Vagina (tissue), 2 donors: ENCODE measurements around the gene PKIB.

ENCODE experiments used
- POLR2A ChIP-seq, 2 donors: fragments of 450-650 bp; IDR thresholded peaks; one replicate each; pipeline ENCODE4 v1.6.1; 2017; ENCODE audit warnings: antibody characterized with exemption in 2 of 2, mild to moderate bottlenecking in 2 of 2, moderate library complexity in 2 of 2
- POLR2AphosphoS5 ChIP-seq, 2 donors: sonication (generic); formaldehyde crosslinking; IDR thresholded peaks; one replicate each; pipeline ENCODE4 v1.9.0; 2017; ENCODE audit warnings: antibody characterized with exemption in 2 of 2, mild to moderate bottlenecking in 2 of 2, low read depth in 1 of 2; ENCODE audit not compliant: insufficient read depth in 1 of 2
- TF ChIP-seq, protein P1 (sequence below), 3 experiments: fragments of 450-650 bp in 2 of 3; fragments of 200-600 bp in 1 of 3; sonication (generic) in 1 of 3; IDR thresholded peaks; one replicate each; pipeline ENCODE4 v1.5.1; 2017 to 2019; ENCODE audit warnings: antibody characterized with exemption in 3 of 3, mild to moderate bottlenecking in 2 of 3, moderate library complexity in 2 of 3

DNA sequence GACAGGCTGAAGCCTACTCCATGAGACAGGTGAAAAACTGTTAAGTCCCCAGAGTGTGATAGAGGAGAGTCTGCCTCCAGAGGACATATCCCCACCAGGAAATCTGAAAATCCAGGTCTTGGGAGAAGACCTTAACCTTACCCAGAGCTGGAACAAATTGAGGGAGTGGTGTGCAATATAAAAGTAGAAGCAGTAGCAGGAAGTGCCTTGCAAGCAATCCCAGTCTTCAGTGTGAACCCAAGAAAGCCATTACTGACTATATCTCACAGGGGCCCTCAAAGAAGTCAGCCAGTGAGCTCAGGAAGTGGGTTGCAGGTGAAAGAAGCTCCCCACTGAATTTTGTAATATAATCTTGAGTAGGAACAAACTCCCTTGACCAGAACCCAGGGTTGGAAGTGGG is 41.9 kb upstream of the PKIB start:
- TF ChIP-seq, protein P1, sequence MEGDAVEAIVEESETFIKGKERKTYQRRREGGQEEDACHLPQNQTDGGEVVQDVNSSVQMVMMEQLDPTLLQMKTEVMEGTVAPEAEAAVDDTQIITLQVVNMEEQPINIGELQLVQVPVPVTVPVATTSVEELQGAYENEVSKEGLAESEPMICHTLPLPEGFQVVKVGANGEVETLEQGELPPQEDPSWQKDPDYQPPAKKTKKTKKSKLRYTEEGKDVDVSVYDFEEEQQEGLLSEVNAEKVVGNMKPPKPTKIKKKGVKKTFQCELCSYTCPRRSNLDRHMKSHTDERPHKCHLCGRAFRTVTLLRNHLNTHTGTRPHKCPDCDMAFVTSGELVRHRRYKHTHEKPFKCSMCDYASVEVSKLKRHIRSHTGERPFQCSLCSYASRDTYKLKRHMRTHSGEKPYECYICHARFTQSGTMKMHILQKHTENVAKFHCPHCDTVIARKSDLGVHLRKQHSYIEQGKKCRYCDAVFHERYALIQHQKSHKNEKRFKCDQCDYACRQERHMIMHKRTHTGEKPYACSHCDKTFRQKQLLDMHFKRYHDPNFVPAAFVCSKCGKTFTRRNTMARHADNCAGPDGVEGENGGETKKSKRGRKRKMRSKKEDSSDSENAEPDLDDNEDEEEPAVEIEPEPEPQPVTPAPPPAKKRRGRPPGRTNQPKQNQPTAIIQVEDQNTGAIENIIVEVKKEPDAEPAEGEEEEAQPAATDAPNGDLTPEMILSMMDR (IDR thresholded peaks at IDR 0.05) = no peak
- TF ChIP-seq POLR2A (IDR thresholded peaks at IDR 0.05) (no peak), POLR2AphosphoS5 (IDR thresholded peaks at IDR 0.05; ENCODE audit: insufficient read depth in 1 of 2, low read depth in 1 of 2) (no peak)
